WTC11 (cell line): ENCODE measurements around the gene BMP4.

Experiments
- MXD4 ChIP-seq: fragments of 250-450 bp; sonication (Bioruptor Pico); IDR thresholded peaks from 2 replicates; pipeline ENCODE4 v1.8.0; 2021; ENCODE audit warnings: mild to moderate bottlenecking, moderate library complexity, borderline replicate concordance
- NR2C2 ChIP-seq: sonication (generic); formaldehyde crosslinking; IDR thresholded peaks from 2 replicates; pipeline ENCODE4 v1.8.0; 2022; ENCODE audit warnings: mild to moderate bottlenecking, missing genetic modification reagents
- TF ChIP-seq, protein P1 (sequence below): sonication (generic); formaldehyde crosslinking; IDR thresholded peaks from 2 replicates; pipeline ENCODE4 v1.8.1; 2023; ENCODE audit warnings: mild to moderate bottlenecking, missing genetic modification reagents, moderate library complexity
- TF ChIP-seq, protein P2 (sequence below): fragments of 200-600 bp; IDR thresholded peaks from 2 replicates; pipeline ENCODE4 v1.8.0; 2022; ENCODE audit warnings: antibody characterized with exemption

DNA sequence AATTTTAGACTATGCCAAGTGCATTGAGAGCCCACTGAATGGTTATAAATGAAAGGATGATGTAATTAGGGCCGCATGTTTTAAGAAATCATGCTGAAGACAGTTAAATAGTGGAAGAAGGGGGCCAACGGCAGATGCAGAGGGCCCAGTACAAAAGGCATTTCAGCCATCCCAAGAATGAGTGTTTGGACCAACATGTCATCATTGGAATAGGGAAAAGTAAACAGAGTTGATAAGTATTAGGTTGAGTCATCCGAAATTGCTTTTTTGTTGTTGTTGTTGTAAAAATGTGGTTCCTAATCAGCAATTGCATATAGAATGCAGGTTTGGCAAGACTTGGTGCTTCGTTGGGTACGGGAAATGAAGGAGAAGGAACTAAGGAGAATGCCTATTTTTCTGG is 29.5 kb downstream of the BMP4 start:
- TF ChIP-seq NR2C2 (CRISPR knock-in tag) (no peak), MXD4 (CRISPR knock-in tag) (no peak)
- TF ChIP-seq, protein P1, sequence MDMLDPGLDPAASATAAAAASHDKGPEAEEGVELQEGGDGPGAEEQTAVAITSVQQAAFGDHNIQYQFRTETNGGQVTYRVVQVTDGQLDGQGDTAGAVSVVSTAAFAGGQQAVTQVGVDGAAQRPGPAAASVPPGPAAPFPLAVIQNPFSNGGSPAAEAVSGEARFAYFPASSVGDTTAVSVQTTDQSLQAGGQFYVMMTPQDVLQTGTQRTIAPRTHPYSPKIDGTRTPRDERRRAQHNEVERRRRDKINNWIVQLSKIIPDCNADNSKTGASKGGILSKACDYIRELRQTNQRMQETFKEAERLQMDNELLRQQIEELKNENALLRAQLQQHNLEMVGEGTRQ (CRISPR knock-in tag): no peak
- TF ChIP-seq, protein P2, sequence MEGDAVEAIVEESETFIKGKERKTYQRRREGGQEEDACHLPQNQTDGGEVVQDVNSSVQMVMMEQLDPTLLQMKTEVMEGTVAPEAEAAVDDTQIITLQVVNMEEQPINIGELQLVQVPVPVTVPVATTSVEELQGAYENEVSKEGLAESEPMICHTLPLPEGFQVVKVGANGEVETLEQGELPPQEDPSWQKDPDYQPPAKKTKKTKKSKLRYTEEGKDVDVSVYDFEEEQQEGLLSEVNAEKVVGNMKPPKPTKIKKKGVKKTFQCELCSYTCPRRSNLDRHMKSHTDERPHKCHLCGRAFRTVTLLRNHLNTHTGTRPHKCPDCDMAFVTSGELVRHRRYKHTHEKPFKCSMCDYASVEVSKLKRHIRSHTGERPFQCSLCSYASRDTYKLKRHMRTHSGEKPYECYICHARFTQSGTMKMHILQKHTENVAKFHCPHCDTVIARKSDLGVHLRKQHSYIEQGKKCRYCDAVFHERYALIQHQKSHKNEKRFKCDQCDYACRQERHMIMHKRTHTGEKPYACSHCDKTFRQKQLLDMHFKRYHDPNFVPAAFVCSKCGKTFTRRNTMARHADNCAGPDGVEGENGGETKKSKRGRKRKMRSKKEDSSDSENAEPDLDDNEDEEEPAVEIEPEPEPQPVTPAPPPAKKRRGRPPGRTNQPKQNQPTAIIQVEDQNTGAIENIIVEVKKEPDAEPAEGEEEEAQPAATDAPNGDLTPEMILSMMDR: no peak
